ENCODE data around the gene POU6F2. TPM values are rescaled to one million over a fixed set of nuclear protein-coding genes. Genes with fewer than 3 reads are reported as not detected.

POU6F2 gene
- total RNA-seq, 1 donor from 2014 or later, result 9.2 TPM

DNA sequence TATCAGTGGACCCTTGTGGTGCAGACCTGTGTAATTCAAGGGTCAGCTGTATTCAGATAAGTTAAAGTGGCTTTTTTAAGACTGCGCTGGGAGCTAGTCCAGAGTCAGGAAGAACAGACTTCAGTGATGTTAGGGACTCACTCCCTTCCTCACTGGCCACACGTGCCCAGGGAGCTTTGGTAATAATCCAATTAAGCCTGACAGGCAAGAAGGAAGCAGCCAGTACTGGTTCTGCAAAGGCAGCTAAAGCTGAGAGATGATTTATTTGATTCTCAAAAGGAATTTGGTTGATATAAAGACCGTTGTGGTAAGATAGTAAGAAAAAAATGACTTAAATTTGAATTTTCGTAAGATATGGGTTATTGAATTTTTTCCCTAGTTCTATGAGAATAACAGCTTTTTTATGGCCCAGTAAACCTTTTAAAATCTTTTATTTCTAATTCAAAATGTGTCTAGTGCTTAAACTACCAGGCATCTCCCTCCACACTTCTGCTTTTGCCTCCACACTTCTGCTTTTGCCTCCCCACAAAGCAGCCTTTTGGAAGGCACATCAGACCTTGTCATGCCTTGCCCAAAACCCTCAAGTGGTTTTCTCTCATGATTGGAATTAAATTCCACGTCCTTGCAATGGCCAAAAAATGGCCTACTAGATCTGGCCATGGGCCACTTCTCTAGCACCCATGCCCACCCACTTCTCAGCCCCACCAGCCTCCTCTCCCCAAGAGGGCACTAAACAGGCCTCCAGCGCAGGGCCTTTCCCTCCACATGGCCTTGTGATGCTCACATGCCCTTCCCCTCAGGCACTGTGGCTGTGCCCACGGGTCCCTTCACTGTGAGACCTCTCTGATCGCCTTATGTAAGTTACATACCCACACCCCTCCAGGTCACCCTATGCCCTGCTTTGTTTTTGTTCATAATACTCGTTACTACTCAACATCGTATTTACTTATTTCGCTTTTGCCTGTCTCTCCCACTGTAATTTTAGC is 92.5 kb downstream of the POU6F2 start:
- H3K27ac Mint-ChIP-seq, result peak overlapping the region; percentile 37
- TF ChIP-seq, protein P1, sequence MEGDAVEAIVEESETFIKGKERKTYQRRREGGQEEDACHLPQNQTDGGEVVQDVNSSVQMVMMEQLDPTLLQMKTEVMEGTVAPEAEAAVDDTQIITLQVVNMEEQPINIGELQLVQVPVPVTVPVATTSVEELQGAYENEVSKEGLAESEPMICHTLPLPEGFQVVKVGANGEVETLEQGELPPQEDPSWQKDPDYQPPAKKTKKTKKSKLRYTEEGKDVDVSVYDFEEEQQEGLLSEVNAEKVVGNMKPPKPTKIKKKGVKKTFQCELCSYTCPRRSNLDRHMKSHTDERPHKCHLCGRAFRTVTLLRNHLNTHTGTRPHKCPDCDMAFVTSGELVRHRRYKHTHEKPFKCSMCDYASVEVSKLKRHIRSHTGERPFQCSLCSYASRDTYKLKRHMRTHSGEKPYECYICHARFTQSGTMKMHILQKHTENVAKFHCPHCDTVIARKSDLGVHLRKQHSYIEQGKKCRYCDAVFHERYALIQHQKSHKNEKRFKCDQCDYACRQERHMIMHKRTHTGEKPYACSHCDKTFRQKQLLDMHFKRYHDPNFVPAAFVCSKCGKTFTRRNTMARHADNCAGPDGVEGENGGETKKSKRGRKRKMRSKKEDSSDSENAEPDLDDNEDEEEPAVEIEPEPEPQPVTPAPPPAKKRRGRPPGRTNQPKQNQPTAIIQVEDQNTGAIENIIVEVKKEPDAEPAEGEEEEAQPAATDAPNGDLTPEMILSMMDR (IDR thresholded peaks at IDR 0.05; ENCODE audit: unreplicated experiment), result no peak
- H3K4me1 Mint-ChIP-seq, result peaks cover 19% of the 10 kb centered on the region
- no peak overlapping the region for H3K4me3 Mint-ChIP-seq
- no peaks in the 10 kb centered on the region for H3K27me3 Mint-ChIP-seq (ENCODE audit: low read depth)
- no peak for DNase-seq (ENCODE audit: low spot score in 2 of 2, unreplicated experiment in 2 of 2)
- H3K9me3 Mint-ChIP-seq, result no peaks in the 10 kb centered on the region
- no peaks in the 10 kb centered on the region for H3K36me3 Mint-ChIP-seq

DNA sequence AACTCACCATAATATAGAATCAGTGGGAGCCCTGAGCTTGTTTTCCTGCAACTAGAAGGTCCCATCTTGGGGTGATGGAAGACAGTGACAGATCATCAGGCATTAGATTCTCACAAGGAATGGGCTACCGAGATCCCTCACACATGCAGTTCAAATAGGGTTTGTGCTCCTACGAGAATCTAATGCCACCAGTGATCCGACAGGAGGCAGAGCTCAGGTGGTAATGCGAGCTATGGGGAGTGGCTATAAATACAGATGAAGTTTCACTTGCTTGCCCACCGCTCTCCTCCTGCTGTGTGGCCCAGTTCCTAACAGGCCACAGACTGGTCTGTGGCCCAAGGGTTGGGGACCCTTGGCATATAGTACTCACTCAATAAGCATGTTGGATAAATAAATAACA is 93.4 kb downstream of the POU6F2 start:
- H3K4me3 Mint-ChIP-seq, result no peak overlapping the region
- peaks cover 19% of the 10 kb centered on the region for H3K4me1 Mint-ChIP-seq
- no peaks in the 10 kb centered on the region for H3K36me3 Mint-ChIP-seq
- no peaks in the 10 kb centered on the region for H3K9me3 Mint-ChIP-seq
- H3K27me3 Mint-ChIP-seq (ENCODE audit: low read depth), result no peaks in the 10 kb centered on the region
- no peak overlapping the region for H3K27ac Mint-ChIP-seq
- no peak for DNase-seq (ENCODE audit: low spot score in 2 of 2, unreplicated experiment in 2 of 2)
- TF ChIP-seq, protein P1 (IDR thresholded peaks at IDR 0.05; ENCODE audit: unreplicated experiment), result no peak

DNA sequence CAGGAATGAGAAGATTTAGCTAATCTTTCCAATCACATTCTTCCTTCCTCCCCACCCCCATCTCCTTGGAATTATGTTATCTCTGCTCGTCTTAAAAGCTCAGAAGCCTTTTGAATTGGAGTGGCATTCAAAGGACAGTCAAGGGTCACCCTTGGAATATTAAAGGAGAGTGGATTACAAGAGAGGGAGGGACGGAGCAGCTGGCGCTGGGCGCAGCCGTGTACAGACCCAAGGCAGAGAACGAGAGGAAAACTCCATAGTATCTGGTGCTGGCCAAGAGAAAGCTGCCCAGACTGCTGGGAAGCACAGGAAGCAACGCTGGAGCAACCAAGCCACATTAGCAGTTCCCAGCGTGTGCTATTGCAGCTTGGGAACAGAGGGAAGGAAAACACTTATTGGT is 95.7 kb downstream of the POU6F2 start:
- TF ChIP-seq, protein P1 (IDR thresholded peaks at IDR 0.05; ENCODE audit: unreplicated experiment), result no peak
- Mint-ChIP-seq H3K27ac (peak overlapping the region; percentile 86), H3K27me3 (ENCODE audit: low read depth) (no peaks in the 10 kb centered on the region), H3K9me3 (no peaks in the 10 kb centered on the region), H3K4me3 (peak overlapping the region; percentile 18), H3K36me3 (no peaks in the 10 kb centered on the region), H3K4me1 (peaks cover 19% of the 10 kb centered on the region)
- peak in 1 of 2 experiments; percentile 41 for DNase-seq (ENCODE audit: low spot score in 2 of 2, unreplicated experiment in 2 of 2)

DNA sequence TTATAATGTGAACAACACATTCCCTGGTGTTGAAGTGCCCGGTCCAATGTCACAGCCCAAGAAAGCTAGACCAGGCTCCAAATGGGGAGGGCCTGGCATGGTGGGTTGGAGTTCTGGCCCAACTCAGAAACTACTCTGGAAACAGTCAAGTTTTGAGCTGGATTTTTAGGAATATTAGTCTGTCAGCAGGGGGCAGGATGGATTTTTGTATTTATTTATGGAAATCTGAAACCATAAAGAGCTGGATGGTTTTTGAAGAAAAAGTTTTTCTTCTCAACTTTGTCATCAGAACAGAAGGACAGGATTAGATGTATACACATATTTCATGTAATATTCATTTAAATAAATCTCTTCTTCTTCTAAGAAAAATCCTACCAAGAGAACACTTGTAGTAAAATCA is 97.5 kb downstream of the POU6F2 start:
- Mint-ChIP-seq H3K27ac (no peak overlapping the region), H3K9me3 (no peaks in the 10 kb centered on the region), H3K4me3 (no peak overlapping the region), H3K36me3 (no peaks in the 10 kb centered on the region), H3K4me1 (peaks cover 14% of the 10 kb centered on the region), H3K27me3 (ENCODE audit: low read depth) (no peaks in the 10 kb centered on the region)
- no peak for DNase-seq (ENCODE audit: low spot score in 2 of 2, unreplicated experiment in 2 of 2)
- TF ChIP-seq, protein P1 (IDR thresholded peaks at IDR 0.05; ENCODE audit: unreplicated experiment), result no peak

DNA sequence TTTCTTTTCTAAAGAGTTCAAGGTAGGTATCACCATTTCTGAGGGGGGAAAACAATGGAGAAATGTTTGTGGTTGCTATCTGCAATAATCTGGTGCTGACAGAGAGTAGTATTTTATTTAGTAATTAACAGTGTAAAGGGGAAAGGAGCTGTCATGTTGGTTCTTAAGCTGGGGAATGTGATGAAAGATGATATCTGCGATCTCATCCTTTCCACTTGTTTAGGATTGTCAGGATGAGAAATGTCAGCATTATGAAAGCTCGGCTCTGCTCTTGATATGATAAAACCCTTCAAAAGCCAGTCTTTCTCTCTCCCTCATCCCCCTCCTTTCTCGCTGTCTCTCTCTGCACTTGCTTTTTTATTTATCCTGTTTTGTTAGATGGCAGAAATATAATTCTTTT is 106.1 kb downstream of the POU6F2 start:
- DNase-seq (ENCODE audit: low spot score in 2 of 2, unreplicated experiment in 2 of 2), result no peak
- H3K27ac Mint-ChIP-seq, result no peak overlapping the region
- TF ChIP-seq, protein P1 (IDR thresholded peaks at IDR 0.05; ENCODE audit: unreplicated experiment), result no peak
- peaks cover 21% of the 10 kb centered on the region for H3K4me1 Mint-ChIP-seq
- no peaks in the 10 kb centered on the region for H3K9me3 Mint-ChIP-seq
- H3K4me3 Mint-ChIP-seq, result no peak overlapping the region
- H3K36me3 Mint-ChIP-seq, result no peaks in the 10 kb centered on the region
- peaks cover 5% of the 10 kb centered on the region for H3K27me3 Mint-ChIP-seq (ENCODE audit: low read depth)

Measured in mesothelial cell of epicardium (in vitro differentiated cells).